A549 treated with AZD2906 at 1 μM for 4 hours (cell line): Measurements from ENCODE around the gene PAPOLG. TPM values are rescaled to one million over a fixed set of nuclear protein-coding genes. Genes with fewer than 3 reads are reported as not detected.

Source experiments
- total RNA-seq: library from RNA; stranded (reverse); fragments of 200-300 nt; extraction: Qiagen RNA extraction; gene quantifications from 5 replicates; pipeline ENCODE4 v1.2.3, GENCODE V29; 2022

The PAPOLG gene
- 6.8 to 10.6 TPM (median 8.7 TPM) in 5 replicates for total RNA-seq

DNA sequence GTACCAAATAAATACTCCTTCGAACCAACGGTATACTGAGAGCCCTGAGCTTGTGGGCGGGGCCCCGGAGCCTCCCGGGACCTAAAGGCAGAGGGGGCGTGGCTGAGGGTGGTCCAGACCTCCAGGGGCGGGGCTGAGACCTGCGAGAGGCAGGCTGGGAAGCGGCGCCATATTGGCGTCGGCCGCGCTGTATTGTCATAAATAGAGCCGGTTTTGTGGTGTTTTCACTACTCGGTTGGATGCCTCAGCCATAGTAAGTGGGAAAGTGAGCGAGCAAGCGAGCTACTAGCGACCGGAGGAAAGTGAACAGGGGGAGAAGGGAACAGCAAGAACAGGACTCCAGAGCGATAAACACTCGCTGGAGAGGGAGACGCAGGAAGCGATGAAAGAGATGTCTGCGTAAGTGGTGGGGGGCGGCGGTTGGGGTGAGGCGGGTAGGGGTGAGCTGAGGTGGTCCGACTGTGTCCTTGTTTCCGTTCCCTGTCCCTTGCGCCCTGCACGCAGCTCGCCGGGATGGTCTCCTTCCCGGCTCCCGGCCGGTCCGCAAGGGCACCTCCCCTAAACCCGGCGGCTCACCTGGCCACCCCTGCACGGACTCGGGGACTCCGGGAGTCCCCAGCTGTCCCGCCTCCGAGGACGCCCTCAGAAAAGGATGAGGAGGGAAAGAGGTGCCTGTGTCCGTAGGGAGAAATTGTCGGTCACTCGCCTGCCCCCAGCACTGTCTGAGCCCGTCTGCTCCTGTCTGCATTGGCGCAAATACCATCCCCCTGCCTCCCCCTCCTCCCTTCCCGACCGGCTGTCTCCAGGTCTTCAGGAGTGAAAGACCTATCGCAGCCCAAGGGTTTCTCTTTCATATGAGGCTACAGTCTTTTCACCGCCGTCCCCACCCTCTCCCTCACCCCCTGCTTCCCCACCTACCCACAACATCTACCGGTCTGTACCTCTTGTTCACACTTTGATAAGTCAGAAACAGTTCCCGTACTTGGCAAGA, at the start of gene PAPOLG:
Gene PAPOLG (plus strand): TSS at position 172 of the 991 bp plus-strand sequence. CDS start 211 bp downstream, at position 383.

Other genes starting within 250 kb of the PAPOLG start
- gene BCL11A, start 202.6 kb upstream of the PAPOLG start, total RNA-seq: 0.01 to 0.11 TPM (median 0.09 TPM) in 5 replicates
- 1.7 to 2.7 TPM (median 2.4 TPM) in 5 replicates for gene REL, start 125.3 kb downstream of the PAPOLG start, total RNA-seq